GM13977 (cell line): ENCODE data around the gene CBFA2T2.

ENCODE experiments used
- DNase-seq: peaks from one replicate; pipeline ENCODE4 v3.0.0; 2012; ENCODE audit warnings: low spot score
- CTCF ChIP-seq: IDR thresholded peaks from 2 replicates; pipeline ENCODE4 v1.5.1; 2012; ENCODE audit warnings: mild to moderate bottlenecking, control low read depth; ENCODE audit not compliant: insufficient read depth; ENCODE audit errors: extremely low read depth, missing control alignments
- in situ Hi-C: fragments of 300-500 bp; cut with MboI; formaldehyde crosslinking; loops from one replicate; pipeline ENCODE4 v1.12.0; 2022; ENCODE audit warnings: low sequenced_read_pairs, low pct_unique_long_range_greater_than_20kb, mixed read lengths, inconsistent platforms; ENCODE audit not compliant: unreplicated experiment

The CBFA2T2 gene

GRCh38 chr20:33680686-33681085 lies 190.8 kb downstream of the CBFA2T2 start:
- no peak for TF ChIP-seq CTCF

GRCh38 chr20:33681288-33681687 lies 191.4 kb downstream of the CBFA2T2 start:
- TF ChIP-seq CTCF, result no peak
- in situ Hi-C loops, result no loop called here
- no peak for DNase-seq

More at GRCh38 chr20:33680686-33681085, 190.8 kb downstream of the CBFA2T2 start:
- in situ Hi-C loops, result no loop called here
- no peak for DNase-seq

- in situ Hi-C loops, result no loop called here
- no peak for DNase-seq
- no peak for TF ChIP-seq CTCF
Measured at GRCh38 chr20:33681728-33682353, 191.9 kb downstream of the CBFA2T2 start.

GRCh38 chr20:33684533-33685327 lies 194.8 kb downstream of the CBFA2T2 start:
- in situ Hi-C loops, result no loop called here
- DNase-seq, result no peak
- TF ChIP-seq CTCF, result no peak

GRCh38 chr20:33685328-33686099 lies 195.6 kb downstream of the CBFA2T2 start:
- DNase-seq, result peak; percentile 88
- no peak for TF ChIP-seq CTCF
- in situ Hi-C loops, result no loop called here

GRCh38 chr20:33686100-33686983 lies 196.4 kb downstream of the CBFA2T2 start, which contains the start of gene E2F1:
TSS of gene E2F1 (minus strand) at chr20:33686385. CDS start at chr20:33686264, 121 bp downstream.
- peak; percentile 99 for DNase-seq
- peak; percentile 23 for TF ChIP-seq CTCF
- in situ Hi-C loops, result no loop called here
